ENCODE measurements around the gene ABCF1. TPM values are rescaled to one million over a fixed set of nuclear protein-coding genes. Genes with fewer than 3 reads are reported as not detected.
A peak's percentile ranks its signal among the peaks of the same experiment; 100 is the strongest.

ABCF1 gene
- total RNA-seq, 4 donors from 2014 or later: 41.7 to 46.4 (median 45.0) TPM

GRCh38 chr6:30562470-30563425 is 8.5 kb upstream of the ABCF1 start:
- Histone ChIP-seq H3K4me1 (peaks cover 9% of the 10 kb centered on the region), H3K27ac (no peak overlapping the region), H3K36me3 (peaks cover 18% of the 10 kb centered on the region), H3K4me3 (no peak overlapping the region), H3K27me3 (no peaks in the 10 kb centered on the region), H3K9me3 (no peaks in the 10 kb centered on the region)
- no peak for DNase-seq (ENCODE audit: low spot score in 2 of 2)
- WGBS: 91% methylated on average over 14 of the region's 14 CpGs
- TF ChIP-seq POLR2AphosphoS5 (IDR thresholded peaks at IDR 0.05): no peak
- no peak for TF ChIP-seq CTCF (IDR thresholded peaks at IDR 0.05)
- no peak for TF ChIP-seq EP300 (IDR thresholded peaks at IDR 0.05)
- no peak for TF ChIP-seq POLR2A (IDR thresholded peaks at IDR 0.05)

DNA sequence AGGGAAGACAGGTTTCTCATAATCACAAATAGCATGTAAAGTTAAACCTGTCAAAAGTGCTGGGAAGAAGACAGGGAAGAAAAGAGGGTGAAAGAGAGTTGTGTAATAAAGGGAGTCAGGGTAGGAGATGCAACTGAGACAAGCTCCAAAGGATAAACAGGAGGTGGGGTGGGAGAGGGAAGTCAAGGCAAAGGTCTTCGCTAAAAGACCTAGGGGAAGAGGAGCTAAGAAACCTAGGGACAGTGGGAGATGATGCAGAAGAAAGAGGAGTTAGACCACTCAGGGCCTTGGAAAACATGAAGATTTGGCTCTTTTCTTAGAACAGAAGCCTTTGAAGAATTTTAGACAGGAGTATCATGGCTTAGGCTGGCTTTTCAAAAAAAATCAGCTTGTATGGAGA is 7.1 kb upstream of the ABCF1 start:
- Histone ChIP-seq H3K4me1 (no peaks in the 10 kb centered on the region), H3K27me3 (no peaks in the 10 kb centered on the region), H3K4me3 (no peak overlapping the region), H3K36me3 (peaks cover 18% of the 10 kb centered on the region), H3K9me3 (no peaks in the 10 kb centered on the region), H3K27ac (no peak overlapping the region)
- no peak for DNase-seq (ENCODE audit: low spot score in 2 of 2)
- WGBS: 92% methylated on average over 1 of the region's 1 CpG
- TF ChIP-seq POLR2A (IDR thresholded peaks at IDR 0.05) (no peak), POLR2AphosphoS5 (IDR thresholded peaks at IDR 0.05) (no peak), EP300 (IDR thresholded peaks at IDR 0.05) (no peak), CTCF (IDR thresholded peaks at IDR 0.05) (no peak)

GRCh38 chr6:30565772-30566171 is 5.5 kb upstream of the ABCF1 start:
- no peak for TF ChIP-seq POLR2A (IDR thresholded peaks at IDR 0.05)
- TF ChIP-seq CTCF (IDR thresholded peaks at IDR 0.05): no peak
- TF ChIP-seq POLR2AphosphoS5 (IDR thresholded peaks at IDR 0.05): no peak
- TF ChIP-seq EP300 (IDR thresholded peaks at IDR 0.05): no peak
- H3K4me3 ChIP-seq: no peak overlapping the region
- H3K36me3 ChIP-seq: peaks cover 18% of the 10 kb centered on the region
- peaks cover 13% of the 10 kb centered on the region for H3K4me1 ChIP-seq
- no peaks in the 10 kb centered on the region for H3K27me3 ChIP-seq
- no peak overlapping the region for H3K27ac ChIP-seq
- H3K9me3 ChIP-seq: no peaks in the 10 kb centered on the region
- no peak for DNase-seq (ENCODE audit: low spot score in 2 of 2)

DNA sequence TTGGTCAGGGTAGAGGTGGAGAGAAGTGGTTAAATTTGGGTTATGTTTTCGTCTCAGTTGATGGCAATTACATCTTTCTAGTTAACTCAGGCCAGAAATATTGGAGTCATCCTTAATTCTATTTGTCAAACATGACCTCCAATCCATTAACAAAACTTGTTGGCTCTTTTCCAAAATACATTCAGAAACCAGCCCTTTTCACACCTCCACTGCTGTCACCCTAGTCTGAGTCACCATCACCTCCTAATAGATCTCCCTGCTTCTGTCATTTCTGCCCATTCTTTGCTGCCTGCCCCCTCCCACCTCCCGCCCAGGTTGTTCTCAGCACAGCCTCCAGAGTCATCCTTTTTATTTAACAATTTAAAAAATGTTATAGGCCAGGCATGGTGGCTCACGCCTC is 3.0 kb upstream of the ABCF1 start:
- H3K4me3 ChIP-seq: no peak overlapping the region
- peaks cover 1% of the 10 kb centered on the region for H3K36me3 ChIP-seq
- no peak for DNase-seq (ENCODE audit: low spot score in 2 of 2)
- 69% methylated on average over 3 of the region's 3 CpGs for WGBS
- H3K27me3 ChIP-seq: no peaks in the 10 kb centered on the region
- H3K9me3 ChIP-seq: no peaks in the 10 kb centered on the region
- H3K4me1 ChIP-seq: peaks cover 29% of the 10 kb centered on the region
- TF ChIP-seq POLR2A (IDR thresholded peaks at IDR 0.05) (no peak), CTCF (IDR thresholded peaks at IDR 0.05) (no peak), POLR2AphosphoS5 (IDR thresholded peaks at IDR 0.05) (no peak), EP300 (IDR thresholded peaks at IDR 0.05) (no peak)
- H3K27ac ChIP-seq: no peak overlapping the region

DNA sequence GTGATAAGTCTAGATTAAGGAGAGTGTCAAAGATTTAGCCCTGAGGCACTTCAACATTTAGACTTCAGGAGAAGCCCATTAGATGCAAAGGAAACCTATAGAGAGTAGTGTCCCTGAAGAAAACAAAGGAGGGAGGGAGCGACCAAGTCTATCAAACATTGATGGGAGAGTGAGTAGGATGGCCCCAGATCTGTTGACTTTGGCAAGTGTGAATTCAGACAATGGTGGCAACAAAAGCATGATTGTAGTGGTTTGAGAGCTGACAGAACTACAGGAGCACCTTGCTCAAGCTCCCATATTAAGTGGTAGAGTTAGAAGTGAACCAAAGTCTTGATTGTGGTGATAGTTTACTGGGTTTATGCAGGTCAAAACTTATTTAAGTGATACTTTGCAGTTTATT is 979 bp upstream of the ABCF1 start:
- no peaks in the 10 kb centered on the region for H3K27me3 ChIP-seq
- peaks cover 37% of the 10 kb centered on the region for H3K4me1 ChIP-seq
- peaks cover under 1% of the 10 kb centered on the region for H3K36me3 ChIP-seq
- peak overlapping the region; percentile 71 for H3K4me3 ChIP-seq
- no peak for TF ChIP-seq POLR2AphosphoS5 (IDR thresholded peaks at IDR 0.05)
- no peak for TF ChIP-seq EP300 (IDR thresholded peaks at IDR 0.05)
- TF ChIP-seq POLR2A (IDR thresholded peaks at IDR 0.05): no peak
- no peak for TF ChIP-seq CTCF (IDR thresholded peaks at IDR 0.05)
- no peak for DNase-seq (ENCODE audit: low spot score in 2 of 2)
- 71% methylated on average over 1 of the region's 1 CpG for WGBS
- no peaks in the 10 kb centered on the region for H3K9me3 ChIP-seq
- peak overlapping the region; percentile 94 for H3K27ac ChIP-seq

All from suprapubic skin (tissue), 4 donors.